Ishikawa (cell line): ENCODE measurements around the gene BIRC2.

Experiments
- CEBPB ChIP-seq: IDR thresholded peaks from 2 replicates; pipeline ENCODE4 v1.6.1; 2012
- CREB1 ChIP-seq: IDR thresholded peaks from 2 replicates; pipeline ENCODE4 v1.6.1; 2012; ENCODE audit warnings: low read depth
- EGR1 ChIP-seq: IDR thresholded peaks from 2 replicates; pipeline ENCODE4 v1.6.1; 2012
- EP300 ChIP-seq: IDR thresholded peaks from 2 replicates; pipeline ENCODE4 v1.6.1; 2012; ENCODE audit warnings: borderline replicate concordance
- FOXM1 ChIP-seq: IDR thresholded peaks from 2 replicates; pipeline ENCODE4 v1.6.1; 2012; ENCODE audit warnings: low read depth, borderline replicate concordance
- MAX ChIP-seq: IDR thresholded peaks from 2 replicates; pipeline ENCODE4 v1.6.1; 2012
- NFIC ChIP-seq: IDR thresholded peaks from 2 replicates; pipeline ENCODE4 v1.6.1; 2012
- RAD21 ChIP-seq: IDR thresholded peaks from 2 replicates; pipeline ENCODE4 v1.6.1; 2012; ENCODE audit warnings: low read depth
- TAF1 ChIP-seq: IDR thresholded peaks from 2 replicates; pipeline ENCODE4 v1.6.1; 2012; ENCODE audit warnings: low read depth, mild to moderate bottlenecking
- TCF12 ChIP-seq: IDR thresholded peaks from 2 replicates; pipeline ENCODE4 v1.6.1; 2012; ENCODE audit warnings: low read depth
- TEAD4 ChIP-seq: IDR thresholded peaks from 2 replicates; pipeline ENCODE4 v1.6.1; 2012
- USF1 ChIP-seq: IDR thresholded peaks from 2 replicates; pipeline ENCODE4 v1.6.1; 2012
- YY1 ChIP-seq: IDR thresholded peaks from 2 replicates; pipeline ENCODE4 v1.6.1; 2012; ENCODE audit warnings: low read depth
- ZBTB7A ChIP-seq: IDR thresholded peaks from 2 replicates; pipeline ENCODE4 v1.6.1; 2012; ENCODE audit warnings: low read depth
- TF ChIP-seq, protein P1 (sequence below): IDR thresholded peaks from 2 replicates; pipeline ENCODE4 v1.6.1; 2012; ENCODE audit warnings: low read depth, mild to moderate bottlenecking

The BIRC2 gene

GRCh38 chr11:102422817-102423712, 76.1 kb downstream of the BIRC2 start:
- TF ChIP-seq MAX (no peak), FOXM1 (no peak), TAF1 (no peak), TCF12 (no peak), CREB1 (no peak), EP300 (no peak), NFIC (no peak), USF1 (no peak), CEBPB (no peak), EGR1 (no peak), TEAD4 (no peak), ZBTB7A (no peak), YY1 (no peak)

DNA sequence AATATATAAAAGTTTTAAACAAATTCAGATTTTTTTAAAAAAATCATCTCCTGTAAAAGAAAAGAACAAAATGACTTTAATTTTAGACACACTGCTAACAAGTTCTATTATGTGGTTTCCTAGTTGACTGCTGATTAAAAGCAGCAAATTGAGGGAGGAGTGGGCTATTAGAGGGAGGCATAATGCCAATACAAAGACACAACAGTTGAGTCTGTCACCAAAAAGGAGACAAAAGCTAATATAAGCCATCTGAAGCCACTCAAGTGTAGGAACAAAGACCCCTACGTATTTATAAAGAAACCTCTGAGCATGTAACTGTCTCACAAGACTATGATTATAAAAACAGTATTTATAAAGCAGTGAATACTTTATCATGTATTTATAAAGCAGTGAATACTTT, 76.9 kb downstream of the BIRC2 start:
- TF ChIP-seq, protein P1, sequence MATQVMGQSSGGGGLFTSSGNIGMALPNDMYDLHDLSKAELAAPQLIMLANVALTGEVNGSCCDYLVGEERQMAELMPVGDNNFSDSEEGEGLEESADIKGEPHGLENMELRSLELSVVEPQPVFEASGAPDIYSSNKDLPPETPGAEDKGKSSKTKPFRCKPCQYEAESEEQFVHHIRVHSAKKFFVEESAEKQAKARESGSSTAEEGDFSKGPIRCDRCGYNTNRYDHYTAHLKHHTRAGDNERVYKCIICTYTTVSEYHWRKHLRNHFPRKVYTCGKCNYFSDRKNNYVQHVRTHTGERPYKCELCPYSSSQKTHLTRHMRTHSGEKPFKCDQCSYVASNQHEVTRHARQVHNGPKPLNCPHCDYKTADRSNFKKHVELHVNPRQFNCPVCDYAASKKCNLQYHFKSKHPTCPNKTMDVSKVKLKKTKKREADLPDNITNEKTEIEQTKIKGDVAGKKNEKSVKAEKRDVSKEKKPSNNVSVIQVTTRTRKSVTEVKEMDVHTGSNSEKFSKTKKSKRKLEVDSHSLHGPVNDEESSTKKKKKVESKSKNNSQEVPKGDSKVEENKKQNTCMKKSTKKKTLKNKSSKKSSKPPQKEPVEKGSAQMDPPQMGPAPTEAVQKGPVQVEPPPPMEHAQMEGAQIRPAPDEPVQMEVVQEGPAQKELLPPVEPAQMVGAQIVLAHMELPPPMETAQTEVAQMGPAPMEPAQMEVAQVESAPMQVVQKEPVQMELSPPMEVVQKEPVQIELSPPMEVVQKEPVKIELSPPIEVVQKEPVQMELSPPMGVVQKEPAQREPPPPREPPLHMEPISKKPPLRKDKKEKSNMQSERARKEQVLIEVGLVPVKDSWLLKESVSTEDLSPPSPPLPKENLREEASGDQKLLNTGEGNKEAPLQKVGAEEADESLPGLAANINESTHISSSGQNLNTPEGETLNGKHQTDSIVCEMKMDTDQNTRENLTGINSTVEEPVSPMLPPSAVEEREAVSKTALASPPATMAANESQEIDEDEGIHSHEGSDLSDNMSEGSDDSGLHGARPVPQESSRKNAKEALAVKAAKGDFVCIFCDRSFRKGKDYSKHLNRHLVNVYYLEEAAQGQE, result no peak
- TF ChIP-seq EP300 (no peak), USF1 (no peak), MAX (no peak), TEAD4 (no peak), FOXM1 (no peak), YY1 (no peak), EGR1 (no peak), CEBPB (no peak)

DNA sequence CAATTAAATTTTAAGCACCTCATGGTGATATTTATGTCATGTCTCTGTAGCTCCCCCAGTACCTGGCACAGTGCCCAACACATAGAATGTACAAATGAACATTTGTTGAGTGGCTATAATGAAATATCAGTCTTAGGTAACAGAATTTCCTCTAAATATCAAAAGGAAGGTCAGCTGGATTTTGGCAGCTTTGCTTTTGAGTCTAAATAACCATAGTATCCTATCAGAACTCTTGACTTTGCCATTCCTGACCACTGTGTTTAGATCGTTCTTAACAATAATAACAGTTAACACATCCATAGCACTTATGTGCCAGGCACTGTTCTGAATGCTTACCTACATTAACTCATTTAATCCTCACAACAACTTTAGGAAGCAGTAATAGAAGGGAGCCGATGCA, 79.0 kb downstream of the BIRC2 start:
- no peak for TF ChIP-seq TAF1
- TF ChIP-seq ZBTB7A, result no peak
- no peak for TF ChIP-seq CEBPB
- TF ChIP-seq, protein P1, result no peak
- no peak for TF ChIP-seq TEAD4
- TF ChIP-seq EGR1, result no peak
- no peak for TF ChIP-seq NFIC
- TF ChIP-seq MAX, result no peak
- TF ChIP-seq YY1, result no peak
- no peak for TF ChIP-seq FOXM1
- TF ChIP-seq EP300, result no peak
- TF ChIP-seq TCF12, result no peak
- TF ChIP-seq USF1, result no peak
- TF ChIP-seq CREB1, result no peak
- no peak for TF ChIP-seq RAD21

GRCh38 chr11:102426570-102426969, 79.6 kb downstream of the BIRC2 start:
- TF ChIP-seq TAF1 (no peak), YY1 (no peak), TCF12 (no peak), CEBPB (no peak), FOXM1 (no peak), EP300 (no peak), RAD21 (no peak), USF1 (no peak), MAX (no peak), NFIC (no peak), CREB1 (no peak), EGR1 (no peak), ZBTB7A (no peak), TEAD4 (no peak)
- TF ChIP-seq, protein P1, result no peak
